Caco-2 (cell line): ENCODE measurements around the gene NYAP1. TPM values are rescaled to one million over a fixed set of nuclear protein-coding genes. Genes with fewer than 3 reads are reported as not detected.
A peak's percentile ranks its signal among the peaks of the same experiment; 100 is the strongest.

Experiments used
- BruUV-seq: library from RNA; stranded (reverse); fragments of 400-500 nt; replicated peaks from 2 replicates; lab custom pipeline; 2021; lab: Mats Ljungman, UMichigan
- CTCF ChIA-PET: fragments of 300-600 bp; sonication (Branson Sonifier 250); formaldehyde crosslinking; loops from one replicate; lab custom pipeline; 2022; ENCODE audit warnings: antibody characterized with exemption; lab: Charles Lee
- POLR2A ChIA-PET: fragments of 300-600 bp; sonication (Branson Sonifier 250); formaldehyde crosslinking; loops from one replicate; lab custom pipeline; 2022; ENCODE audit warnings: antibody characterized with exemption; lab: Charles Lee
- DNase-seq, 2 experiments: peaks; one replicate each; pipeline versions ENCODE4 v3.0.0 to v3.0.0-alpha.2; 2020 to 2022
- H3K27me3 ChIP-seq: replicated peaks from 2 replicates; pipeline ENCODE4 v1.6.0; 2011; ENCODE audit warnings: low read length; ENCODE audit not compliant: control insufficient read depth, insufficient read depth
- H3K36me3 ChIP-seq: 2 replicates; pipeline ENCODE4 v1.5.1; 2011; ENCODE audit warnings: low read length; ENCODE audit not compliant: control insufficient read depth, insufficient read depth
- H3K4me1 ChIP-seq: fragments of 250-450 bp; sonication (Bioruptor Pico); 2 replicates; pipeline ENCODE4 v1.5.1; 2020; ENCODE audit warnings: mild to moderate bottlenecking
- H3K4me3 ChIP-seq: 2 replicates; pipeline ENCODE4 v1.5.1; 2011; ENCODE audit warnings: low read depth, mild to moderate bottlenecking, control low read depth, low read length
- H3K9me3 ChIP-seq: fragments of 250-450 bp; sonication (Bioruptor Pico); 2 replicates; pipeline ENCODE4 v1.5.1; 2020; ENCODE audit warnings: mild to moderate bottlenecking, moderate library complexity
- H3K27ac Mint-ChIP-seq: one replicate; pipeline ENCODE4 v1.8.0; 2022; ENCODE audit warnings: mixed read lengths; ENCODE audit not compliant: unreplicated experiment
- H3K27me3 Mint-ChIP-seq: one replicate; pipeline ENCODE4 v1.8.0; 2022; ENCODE audit warnings: mixed read lengths; ENCODE audit not compliant: insufficient read depth, unreplicated experiment
- H3K36me3 Mint-ChIP-seq: one replicate; pipeline ENCODE4 v1.8.0; 2022; ENCODE audit warnings: mild to moderate bottlenecking, mixed read lengths; ENCODE audit not compliant: insufficient read depth, unreplicated experiment
- H3K4me1 Mint-ChIP-seq: one replicate; pipeline ENCODE4 v1.8.0; 2022; ENCODE audit warnings: low read depth, mixed read lengths; ENCODE audit not compliant: unreplicated experiment
- H3K4me3 Mint-ChIP-seq: one replicate; pipeline ENCODE4 v1.8.0; 2022; ENCODE audit warnings: mild to moderate bottlenecking, moderate library complexity, mixed read lengths; ENCODE audit not compliant: unreplicated experiment
- H3K9me3 Mint-ChIP-seq: one replicate; pipeline ENCODE4 v1.8.0; 2022; ENCODE audit warnings: mixed read lengths; ENCODE audit not compliant: unreplicated experiment
- CTCF ChIP-seq, 2 experiments: fragments of 200-600 bp in 1 of 2; IDR thresholded peaks; 1 replicate in 1 of 2; 2 replicates in 1 of 2; pipeline versions ENCODE4 v1.5.1 to v1.8.0; 2011 to 2022; ENCODE audit warnings: antibody characterized with exemption in 1 of 2, control low read depth in 1 of 2, inconsistent platforms in 1 of 2, low read depth in 1 of 2, low read length in 1 of 2, mild to moderate bottlenecking in 1 of 2, moderate library complexity in 1 of 2; ENCODE audit not compliant: insufficient read depth in 1 of 2, severe bottlenecking in 1 of 2, unreplicated experiment in 1 of 2
- intact Hi-C: fragments of 100-400 bp; cut with micrococcal nuclease; formaldehyde crosslinking; loops from one replicate; pipeline ENCODE4 v1.10.0; 2022; ENCODE audit not compliant: unreplicated experiment
- total RNA-seq: library from RNA; stranded (reverse); gene quantifications from 2 replicates; pipeline ENCODE4 v1.2.3, GENCODE V29; 2022

The NYAP1 gene
- total RNA-seq, 1 experiment from 2014 or later, result 1.3 TPM

GRCh38 chr7:100489121-100489520, 5.4 kb downstream of the NYAP1 start:
- ChIA-PET POLR2A (no interaction called here), CTCF (interaction anchor here (1.4 kb wide), 1 partner anchor 97 kb away, joined by 3 read pairs; the partner anchor contains the start of gene FBXO24)
- intact Hi-C loops, result no loop called here
- H3K9me3 ChIP-seq, result no peaks in the 10 kb centered on the region
- peaks cover 10% of the 10 kb centered on the region for H3K36me3 Mint-ChIP-seq
- H3K27me3 Mint-ChIP-seq, result no peaks in the 10 kb centered on the region
- H3K4me3 ChIP-seq, result no peak overlapping the region
- TF ChIP-seq CTCF (IDR thresholded peaks at IDR 0.05; ENCODE audit: insufficient read depth in 1 of 2, low read depth in 1 of 2, low read length in 1 of 2, severe bottlenecking in 1 of 2, unreplicated experiment in 1 of 2), result no peak
- peaks cover 4% of the 10 kb centered on the region; the same call in 1 of the 2 replicates for H3K4me1 ChIP-seq
- H3K36me3 ChIP-seq, result no peaks in the 10 kb centered on the region
- H3K9me3 Mint-ChIP-seq, result no peaks in the 10 kb centered on the region
- no peak for DNase-seq
- H3K27ac Mint-ChIP-seq, result peak overlapping the region; percentile 26
- H3K4me1 Mint-ChIP-seq, result peaks cover 11% of the 10 kb centered on the region
- no TSS peak for BruUV-seq
- H3K4me3 Mint-ChIP-seq, result no peak overlapping the region
- H3K27me3 ChIP-seq, result no peaks in the 10 kb centered on the region

- Mint-ChIP-seq H3K4me3 (no peak overlapping the region), H3K9me3 (no peaks in the 10 kb centered on the region), H3K27me3 (no peaks in the 10 kb centered on the region), H3K4me1 (peaks cover 7% of the 10 kb centered on the region), H3K27ac (peak overlapping the region; percentile 26), H3K36me3 (peaks cover 10% of the 10 kb centered on the region)
- Histone ChIP-seq H3K27me3 (no peaks in the 10 kb centered on the region), H3K4me1 (no peaks in the 10 kb centered on the region), H3K9me3 (no peaks in the 10 kb centered on the region), H3K36me3 (no peaks in the 10 kb centered on the region), H3K4me3 (no peak overlapping the region)
- DNase-seq, result peak; percentile 80 to 83
- ChIA-PET CTCF (interaction anchor here (0.7 to 1.4 kb wide), 2 partner anchors 70 to 97 kb away, joined by 3 read pairs; partner anchors contain the start of gene FBXO24), POLR2A (no interaction called here)
- intact Hi-C loops, result no loop called here
- no TSS peak for BruUV-seq
- no peak for TF ChIP-seq CTCF (IDR thresholded peaks at IDR 0.05; ENCODE audit: insufficient read depth in 1 of 2, low read depth in 1 of 2, low read length in 1 of 2, severe bottlenecking in 1 of 2, unreplicated experiment in 1 of 2)
Measured at GRCh38 chr7:100489824-100490223, 6.1 kb downstream of the NYAP1 start.

- Mint-ChIP-seq H3K4me3 (no peak overlapping the region), H3K27me3 (no peaks in the 10 kb centered on the region), H3K36me3 (peaks cover 10% of the 10 kb centered on the region), H3K4me1 (peaks cover 3% of the 10 kb centered on the region), H3K9me3 (no peaks in the 10 kb centered on the region), H3K27ac (peak overlapping the region; percentile 26)
- no peaks in the 10 kb centered on the region for H3K9me3 ChIP-seq
- H3K27me3 ChIP-seq, result no peaks in the 10 kb centered on the region
- no peaks in the 10 kb centered on the region for H3K4me1 ChIP-seq
- BruUV-seq, result no TSS peak
- TF ChIP-seq CTCF (IDR thresholded peaks at IDR 0.05; ENCODE audit: insufficient read depth in 1 of 2, low read depth in 1 of 2, low read length in 1 of 2, severe bottlenecking in 1 of 2, unreplicated experiment in 1 of 2), result no peak
- no peak overlapping the region for H3K4me3 ChIP-seq
- no peak for DNase-seq
- ChIA-PET POLR2A (no interaction called here), CTCF (interaction anchor here (0.7 to 1.4 kb wide), 2 partner anchors 69 to 96 kb away, joined by 3 read pairs; partner anchors contain the start of gene FBXO24)
- intact Hi-C loops, result no loop called here
- no peaks in the 10 kb centered on the region for H3K36me3 ChIP-seq
Measured at GRCh38 chr7:100490483-100491191, 6.9 kb downstream of the NYAP1 start.
